H9 (cell line): ENCODE data around the gene INPP5F. TPM values are rescaled to one million over a fixed set of nuclear protein-coding genes. Genes with fewer than 3 reads are reported as not detected.

ENCODE experiments used
- DNase-seq: peaks from one replicate; pipeline ENCODE4 v3.0.0-alpha.2; 2017
- H2AFZ ChIP-seq: one replicate; pipeline ENCODE4 v1.6.1; 2013; ENCODE audit warnings: mild to moderate bottlenecking, low read length, control low read depth, moderate library complexity
- H2AK5ac ChIP-seq: 2 replicates; pipeline ENCODE4 v1.6.1; 2013; ENCODE audit warnings: low read length, control low read depth, mixed read lengths; ENCODE audit not compliant: insufficient read length
- H2BK120ac ChIP-seq: one replicate; pipeline ENCODE4 v1.6.1; 2013; ENCODE audit warnings: low read depth, mild to moderate bottlenecking, low read length, control low read depth, inconsistent platforms; ENCODE audit not compliant: poor library complexity, severe bottlenecking
- H2BK12ac ChIP-seq: 2 replicates; pipeline ENCODE4 v1.6.1; 2013; ENCODE audit warnings: low read length, control low read depth, mixed read lengths, low read depth; ENCODE audit not compliant: insufficient read length
- H2BK15ac ChIP-seq: 2 replicates; pipeline ENCODE4 v1.6.1; 2013; ENCODE audit warnings: low read depth, low read length, control low read depth
- H2BK20ac ChIP-seq: one replicate; pipeline ENCODE4 v1.6.1; 2013; ENCODE audit warnings: low read depth, mild to moderate bottlenecking, low read length, control low read depth, inconsistent platforms; ENCODE audit not compliant: poor library complexity, severe bottlenecking
- H2BK5ac ChIP-seq: 2 replicates; pipeline ENCODE4 v1.6.1; 2013; ENCODE audit warnings: low read length, control low read depth, mixed read lengths; ENCODE audit not compliant: insufficient read length
- H3K14ac ChIP-seq: 2 replicates; pipeline ENCODE4 v1.6.1; 2013; ENCODE audit warnings: low read length, control low read depth; ENCODE audit not compliant: insufficient read depth
- H3K18ac ChIP-seq: 2 replicates; pipeline ENCODE4 v1.6.1; 2013; ENCODE audit warnings: low read depth, mild to moderate bottlenecking, mixed read lengths, low read length, control low read depth; ENCODE audit not compliant: insufficient read length
- H3K23ac ChIP-seq: 2 replicates; pipeline ENCODE4 v1.6.1; 2013; ENCODE audit warnings: low read length, control low read depth, mixed read lengths, low read depth; ENCODE audit not compliant: insufficient read length
- H3K23me2 ChIP-seq: 2 replicates; pipeline ENCODE4 v1.6.1; 2013; ENCODE audit warnings: low read depth, mild to moderate bottlenecking, mixed read lengths, low read length, control low read depth; ENCODE audit not compliant: insufficient read length, poor library complexity, severe bottlenecking
- H3K27ac ChIP-seq: 2 replicates; pipeline ENCODE4 v1.5.1; 2013; ENCODE audit warnings: low read length, control low read depth, mixed read lengths, low read depth; ENCODE audit not compliant: insufficient read length
- H3K27me3 ChIP-seq: 2 replicates; pipeline ENCODE4 v1.6.1; 2013; ENCODE audit warnings: low read length, control low read depth, inconsistent platforms; ENCODE audit not compliant: insufficient read depth
- H3K4ac ChIP-seq: 2 replicates; pipeline ENCODE4 v1.6.1; 2013; ENCODE audit warnings: low read depth, mild to moderate bottlenecking, control low read depth, inconsistent platforms, low read length, moderate library complexity
- H3K4me1 ChIP-seq: 2 replicates; pipeline ENCODE4 v1.6.1; 2013; ENCODE audit warnings: low read length, control low read depth, inconsistent platforms; ENCODE audit not compliant: insufficient read depth
- H3K4me2 ChIP-seq: 2 replicates; pipeline ENCODE4 v1.6.1; 2013; ENCODE audit warnings: low read length, control low read depth, mixed read lengths; ENCODE audit not compliant: insufficient read length, insufficient read depth
- H3K56ac ChIP-seq: 2 replicates; pipeline ENCODE4 v1.6.1; 2013; ENCODE audit warnings: low read depth, mild to moderate bottlenecking, mixed read lengths, low read length, control low read depth; ENCODE audit not compliant: insufficient read length
- H3K79me1 ChIP-seq: 2 replicates; pipeline ENCODE4 v1.6.1; 2013; ENCODE audit warnings: low read depth, mild to moderate bottlenecking, moderate library complexity, low read length, control low read depth, inconsistent platforms; ENCODE audit not compliant: insufficient read depth, poor library complexity, severe bottlenecking
- H3K79me2 ChIP-seq: 2 replicates; pipeline ENCODE4 v1.6.1; 2013; ENCODE audit warnings: low read length, control low read depth, inconsistent platforms; ENCODE audit not compliant: insufficient read depth
- H3K9ac ChIP-seq: 2 replicates; pipeline ENCODE4 v1.6.1; 2013; ENCODE audit warnings: low read length, control low read depth, mixed read lengths; ENCODE audit not compliant: insufficient read length; ENCODE audit errors: extremely low read depth
- H3K9me3 ChIP-seq: one replicate; pipeline ENCODE4 v1.6.1; 2013; ENCODE audit warnings: low read depth, low read length, inconsistent platforms; ENCODE audit not compliant: control insufficient read depth
- H3T11ph ChIP-seq: one replicate; pipeline ENCODE4 v1.6.1; 2013; ENCODE audit warnings: mild to moderate bottlenecking, low read length, control low read depth, inconsistent platforms
- H4K20me1 ChIP-seq: one replicate; pipeline ENCODE4 v1.6.1; 2013; ENCODE audit not compliant: control insufficient read depth, insufficient read length, insufficient read depth
- H4K5ac ChIP-seq: 2 replicates; pipeline ENCODE4 v1.6.1; 2013; ENCODE audit warnings: low read depth, mild to moderate bottlenecking, mixed read lengths, low read length, control low read depth; ENCODE audit not compliant: insufficient read length
- H4K8ac ChIP-seq: replicated peaks from 2 replicates; pipeline ENCODE4 v1.6.1; 2013; ENCODE audit warnings: low read length, control low read depth, mixed read lengths, low read depth; ENCODE audit not compliant: insufficient read length
- H4K91ac ChIP-seq: 2 replicates; pipeline ENCODE4 v1.6.1; 2013; ENCODE audit warnings: low read depth, mild to moderate bottlenecking, moderate library complexity, mixed read lengths, low read length, control low read depth; ENCODE audit not compliant: insufficient read length
- H3K27ac Mint-ChIP-seq, 3 experiments: 2 replicates in 2 of 3; 3 replicates in 1 of 3; pipeline ENCODE4 v1.8.0; 2020 to 2021; ENCODE audit warnings: mixed read lengths in 3 of 3, mild to moderate bottlenecking in 1 of 3, moderate library complexity in 1 of 3
- H3K27me3 Mint-ChIP-seq: 2 replicates; pipeline ENCODE4 v1.8.0; 2021; ENCODE audit warnings: low read depth, mild to moderate bottlenecking, moderate library complexity, mixed read lengths
- H3K36me3 Mint-ChIP-seq, 3 experiments: 2 replicates in 2 of 3; 3 replicates in 1 of 3; pipeline ENCODE4 v1.8.0; 2020 to 2021; ENCODE audit warnings: low read depth in 3 of 3, mixed read lengths in 3 of 3; ENCODE audit not compliant: insufficient read depth in 1 of 3
- H3K4me1 Mint-ChIP-seq, 2 experiments: 2 replicates each; pipeline ENCODE4 v1.8.0; 2020; ENCODE audit warnings: mixed read lengths in 2 of 2
- H3K4me3 Mint-ChIP-seq, 2 experiments: 2 replicates in 1 of 2; 3 replicates in 1 of 2; pipeline ENCODE4 v1.8.0; 2020 to 2021; ENCODE audit warnings: mild to moderate bottlenecking in 2 of 2, mixed read lengths in 2 of 2, moderate library complexity in 1 of 2
- H3K9me3 Mint-ChIP-seq, 2 experiments: 2 replicates in 1 of 2; 3 replicates in 1 of 2; pipeline ENCODE4 v1.8.0; 2020; ENCODE audit warnings: mild to moderate bottlenecking in 2 of 2, mixed read lengths in 2 of 2, moderate library complexity in 1 of 2
- WGBS: extraction: QIAGEN DNeasy Blood & Tissue Kit; methylation state at CpG from one replicate; pipeline ENCODE4 v1.1.7; 2013; ENCODE audit warnings: missing lambda C conversion rate, low lambda C conversion rate, mixed read lengths; ENCODE audit not compliant: insufficient read length; ENCODE audit errors: extremely low coverage; 5-methylcytosine and 5-hydroxymethylcytosine counted together
- total RNA-seq: library from RNA; stranded (reverse); gene quantifications from 2 replicates; pipeline ENCODE4 v1.2.1, GENCODE V29; 2021
- TF ChIP-seq, protein P1 (sequence below): fragments of 200-600 bp; sonication (generic); conservative IDR thresholded peaks from 3 replicates; pipeline ENCODE4 v1.8.0; 2021; ENCODE audit warnings: antibody characterized with exemption, mild to moderate bottlenecking

The INPP5F gene
- total RNA-seq, 1 experiment from 2014 or later: 108 TPM

DNA sequence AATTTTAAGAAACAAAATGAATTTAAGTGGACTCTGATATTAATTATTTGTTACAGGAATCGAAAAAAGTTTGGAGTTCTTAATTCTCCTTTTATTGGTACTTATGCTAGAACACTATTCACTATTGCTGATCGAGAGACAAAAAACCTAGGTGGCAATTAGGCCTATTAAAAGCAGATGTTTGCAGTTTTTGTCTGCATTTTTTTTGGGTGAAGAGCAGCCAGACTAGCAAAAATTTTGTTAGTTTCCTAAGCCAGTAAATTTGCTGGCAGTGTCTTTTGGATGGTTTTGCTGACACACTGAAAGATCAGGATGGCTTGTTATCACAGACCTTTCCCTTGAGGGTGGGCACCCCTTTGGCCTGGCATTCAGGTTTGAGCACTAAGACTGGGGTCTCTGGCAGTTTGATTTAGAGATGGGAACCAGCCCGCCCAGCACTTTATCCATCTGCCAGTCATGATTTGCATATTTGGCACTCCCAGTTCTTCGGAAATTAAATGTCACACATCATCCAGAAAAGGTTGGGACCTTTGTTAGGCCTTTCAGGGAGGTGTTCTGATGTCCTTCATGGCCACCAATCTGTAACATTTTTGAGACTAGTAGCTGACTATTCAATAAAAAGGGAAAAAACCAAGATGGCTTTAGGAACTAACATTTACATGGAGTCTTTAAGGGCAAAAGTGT, 57.3 kb downstream of the INPP5F start:
- Histone ChIP-seq H3T11ph (no peak overlapping the region), H3K23ac (no peak overlapping the region), H3K9ac (no peak overlapping the region), H4K20me1 (no peaks in the 10 kb centered on the region), H3K4ac (no peak overlapping the region), H3K18ac (no peak overlapping the region), H3K14ac (no peak overlapping the region), H3K23me2 (peaks cover 2% of the 10 kb centered on the region), H3K27me3 (no peaks in the 10 kb centered on the region), H3K79me1 (no peaks in the 10 kb centered on the region), H3K79me2 (no peaks in the 10 kb centered on the region), H3K9me3 (no peaks in the 10 kb centered on the region), H4K8ac (no peak overlapping the region), H3K27ac (no peak overlapping the region), H4K5ac (no peak overlapping the region), H3K4me1 (peaks cover 3% of the 10 kb centered on the region; the same call in 1 of the 2 replicates), H2BK120ac (no peak overlapping the region), H2BK15ac (no peak overlapping the region), H2BK5ac (no peak overlapping the region), H3K56ac (no peak overlapping the region), H4K91ac (no peak overlapping the region), H2AK5ac (no peak overlapping the region), H2AFZ (no peak overlapping the region), H3K4me2 (no peak overlapping the region), H2BK20ac (no peak overlapping the region), H2BK12ac (no peak overlapping the region)
- TF ChIP-seq, protein P1, sequence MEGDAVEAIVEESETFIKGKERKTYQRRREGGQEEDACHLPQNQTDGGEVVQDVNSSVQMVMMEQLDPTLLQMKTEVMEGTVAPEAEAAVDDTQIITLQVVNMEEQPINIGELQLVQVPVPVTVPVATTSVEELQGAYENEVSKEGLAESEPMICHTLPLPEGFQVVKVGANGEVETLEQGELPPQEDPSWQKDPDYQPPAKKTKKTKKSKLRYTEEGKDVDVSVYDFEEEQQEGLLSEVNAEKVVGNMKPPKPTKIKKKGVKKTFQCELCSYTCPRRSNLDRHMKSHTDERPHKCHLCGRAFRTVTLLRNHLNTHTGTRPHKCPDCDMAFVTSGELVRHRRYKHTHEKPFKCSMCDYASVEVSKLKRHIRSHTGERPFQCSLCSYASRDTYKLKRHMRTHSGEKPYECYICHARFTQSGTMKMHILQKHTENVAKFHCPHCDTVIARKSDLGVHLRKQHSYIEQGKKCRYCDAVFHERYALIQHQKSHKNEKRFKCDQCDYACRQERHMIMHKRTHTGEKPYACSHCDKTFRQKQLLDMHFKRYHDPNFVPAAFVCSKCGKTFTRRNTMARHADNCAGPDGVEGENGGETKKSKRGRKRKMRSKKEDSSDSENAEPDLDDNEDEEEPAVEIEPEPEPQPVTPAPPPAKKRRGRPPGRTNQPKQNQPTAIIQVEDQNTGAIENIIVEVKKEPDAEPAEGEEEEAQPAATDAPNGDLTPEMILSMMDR: no peak
- no peaks in the 10 kb centered on the region for H3K27me3 Mint-ChIP-seq
- DNase-seq: no peak
- H3K36me3 Mint-ChIP-seq: peaks cover 0 to 4% (median 3%) of the 10 kb centered on the region in 3 experiments; a peak in 4 of 7 replicates
- no CpG with 5 or more reads among the region's 4 CpGs for WGBS
- peaks cover 32 to 46% of the 10 kb centered on the region in 2 experiments for H3K4me1 Mint-ChIP-seq
- 0 out of 7 replicates have a peak overlapping the region, but pooled peaks of 1 of the 3 experiments have one; percentile 31 for H3K27ac Mint-ChIP-seq
- no peak overlapping the region for H3K4me3 Mint-ChIP-seq
- H3K9me3 Mint-ChIP-seq: no peaks in the 10 kb centered on the region
